Gastrocnemius medialis (tissue), 4 donors: ENCODE results near the gene L1CAM.

Source experiments
- CTCF ChIP-seq, 5 experiments: fragments of 450-650 bp in 3 of 5; fragments of 200-600 bp in 2 of 5; sonication (generic) in 2 of 5; IDR thresholded peaks in 4 of 5; conservative IDR thresholded peaks in 1 of 5; 1 replicate in 4 of 5; 2 replicates in 1 of 5; pipeline ENCODE4 v1.5.1; 2016 to 2019; ENCODE audit warnings: antibody characterized with exemption in 5 of 5, mild to moderate bottlenecking in 3 of 5, moderate library complexity in 3 of 5
- POLR2A ChIP-seq, 2 donors: fragments of 450-650 bp; IDR thresholded peaks; one replicate each; pipeline ENCODE4 v1.6.1; 2017; ENCODE audit warnings: antibody characterized with exemption in 2 of 2, mild to moderate bottlenecking in 2 of 2, moderate library complexity in 2 of 2

- TF ChIP-seq POLR2A (IDR thresholded peaks at IDR 0.05) (no peak), CTCF (IDR thresholded peaks at IDR 0.05 in 4 of 5, conservative IDR thresholded peaks at IDR 0.05 in 1 of 5) (no peak)
Measured at GRCh38 chrX:153844509-153845082, 41.4 kb downstream of the L1CAM start.
